AG08395 (cell line): ENCODE measurements around the gene NPIPA1.
"Not testable (repeated sequence)": the region's sequence is repeated elsewhere in the genome, so short reads cannot be mapped to it uniquely, and the experiment has no call there.

Experiments
- DNase-seq: peaks from one replicate; pipeline ENCODE4 v3.0.0; 2012; ENCODE audit warnings: mixed read lengths, low spot score

The NPIPA1 gene

GRCh38 chr16:14978281-14978680 is 41.0 kb downstream of the NPIPA1 start:
- not testable (repeated sequence) for DNase-seq

- not testable (repeated sequence) for DNase-seq
Measured at GRCh38 chr16:14978908-14979307, 41.7 kb downstream of the NPIPA1 start.

GRCh38 chr16:14981234-14981633 is 44.0 kb downstream of the NPIPA1 start:
- DNase-seq = not testable (repeated sequence)

- not testable (repeated sequence) for DNase-seq
Measured at GRCh38 chr16:14982521-14982920, 45.3 kb downstream of the NPIPA1 start.

GRCh38 chr16:14988092-14988491 is 50.8 kb downstream of the NPIPA1 start:
- DNase-seq = not testable (repeated sequence)

- DNase-seq = not testable (repeated sequence)
Measured at GRCh38 chr16:14988661-14989191, 51.5 kb downstream of the NPIPA1 start.

- not testable (repeated sequence) for DNase-seq
Measured at GRCh38 chr16:14989291-14990281, 52.3 kb downstream of the NPIPA1 start.

GRCh38 chr16:14993277-14994151 is 56.3 kb downstream of the NPIPA1 start:
- DNase-seq = not testable (repeated sequence)

GRCh38 chr16:14996702-14997101 is 59.5 kb downstream of the NPIPA1 start:
- not testable (repeated sequence) for DNase-seq

- DNase-seq = not testable (repeated sequence)
Measured at GRCh38 chr16:14998300-14998699, 61.1 kb downstream of the NPIPA1 start.

GRCh38 chr16:14999845-15000244 is 62.6 kb downstream of the NPIPA1 start:
- not testable (repeated sequence) for DNase-seq
